IPS-11a (cell line): ENCODE results near the gene TSR1.

Experiments used
- H3K4me3 ChIP-seq: one replicate; pipeline ENCODE4 v1.5.1; 2013; ENCODE audit warnings: low read depth, low read length, control low read depth

TSR1 gene

DNA sequence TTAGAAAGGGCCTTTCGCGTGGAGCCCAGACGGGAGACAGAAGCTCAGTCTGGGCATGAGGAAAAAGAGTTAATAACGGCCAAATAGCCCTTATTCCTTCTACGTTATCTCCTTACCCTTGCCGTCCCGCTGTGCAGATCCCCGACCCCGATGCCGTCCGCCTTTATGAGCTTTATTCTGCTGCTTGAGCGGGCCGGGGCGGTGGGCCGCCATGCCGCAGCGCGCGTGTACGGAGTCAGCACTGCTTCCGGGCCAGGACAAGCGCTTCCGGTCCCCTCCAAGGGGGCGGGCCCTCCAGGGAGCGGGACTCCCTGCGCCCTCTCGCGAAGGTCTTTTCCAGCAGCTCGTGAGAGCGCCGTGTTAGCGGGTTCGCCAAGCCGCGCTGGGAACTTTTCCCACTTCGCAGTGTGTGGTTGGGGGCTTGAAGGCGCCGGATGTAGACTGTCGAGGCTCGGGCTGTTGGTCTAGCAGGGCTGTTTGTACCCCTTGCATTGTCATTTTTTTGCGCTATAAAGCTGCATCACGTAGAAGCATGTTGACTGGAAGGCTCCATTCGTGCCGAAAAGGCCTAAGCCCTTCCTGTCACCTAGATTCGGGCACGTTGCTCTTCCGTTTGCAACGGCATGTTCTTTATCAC is at the start of gene TSR1:
TSS of gene TSR1 (minus strand) at position 243 of the 637 bp plus-strand sequence. CDS start at position 213, 30 bp downstream.
- H3K4me3 ChIP-seq = peak within 1 kb of the TSS; percentile 99

DNA sequence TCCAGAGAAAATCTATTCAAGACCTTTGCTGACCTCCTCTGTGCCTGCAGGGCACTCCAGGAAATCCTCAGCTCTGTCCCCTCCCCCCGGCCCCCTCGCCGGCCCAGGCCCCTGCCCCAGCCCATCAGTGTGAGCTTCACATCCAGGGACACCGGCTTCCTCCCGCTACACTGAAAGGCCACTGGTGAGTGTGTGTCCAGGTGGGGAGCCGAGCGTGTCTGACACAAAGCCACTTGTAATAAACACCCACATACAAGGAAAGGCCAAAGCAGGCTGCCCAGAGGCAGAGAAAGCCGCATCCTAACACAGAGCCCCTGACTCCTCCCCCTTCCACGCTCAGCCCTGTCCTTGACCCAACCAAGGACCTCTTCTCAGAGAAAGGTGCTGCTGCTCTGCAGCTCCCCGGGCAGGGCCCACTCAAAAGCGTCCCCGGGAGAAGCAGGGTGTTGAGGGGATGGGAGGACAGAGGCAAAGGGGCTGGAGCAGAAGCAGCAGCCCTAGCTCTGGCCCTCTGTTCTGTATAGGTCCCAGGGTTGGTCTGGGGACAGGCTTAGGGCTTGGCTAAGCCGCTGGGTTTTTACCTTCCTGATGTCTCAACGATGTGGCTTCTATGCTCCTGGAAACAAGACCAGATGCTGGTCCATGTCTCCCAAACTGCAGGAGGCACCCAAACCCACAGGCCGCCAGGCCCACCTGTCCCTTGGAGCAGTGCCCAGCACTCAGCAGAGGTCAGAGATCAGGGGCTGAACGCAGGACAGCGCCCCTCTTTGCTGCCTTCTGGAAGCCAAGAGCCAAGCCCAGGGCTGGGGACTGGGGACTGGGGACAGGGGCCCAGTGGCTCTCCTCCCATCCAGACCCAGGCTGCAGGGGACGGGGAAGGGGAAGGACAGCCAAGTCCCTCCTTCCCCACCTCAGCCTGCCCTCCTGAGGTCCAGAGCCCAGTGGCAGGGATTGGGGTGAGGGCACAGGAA is 49.3 kb upstream of the TSR1 start:
- no peak overlapping the region for H3K4me3 ChIP-seq

DNA sequence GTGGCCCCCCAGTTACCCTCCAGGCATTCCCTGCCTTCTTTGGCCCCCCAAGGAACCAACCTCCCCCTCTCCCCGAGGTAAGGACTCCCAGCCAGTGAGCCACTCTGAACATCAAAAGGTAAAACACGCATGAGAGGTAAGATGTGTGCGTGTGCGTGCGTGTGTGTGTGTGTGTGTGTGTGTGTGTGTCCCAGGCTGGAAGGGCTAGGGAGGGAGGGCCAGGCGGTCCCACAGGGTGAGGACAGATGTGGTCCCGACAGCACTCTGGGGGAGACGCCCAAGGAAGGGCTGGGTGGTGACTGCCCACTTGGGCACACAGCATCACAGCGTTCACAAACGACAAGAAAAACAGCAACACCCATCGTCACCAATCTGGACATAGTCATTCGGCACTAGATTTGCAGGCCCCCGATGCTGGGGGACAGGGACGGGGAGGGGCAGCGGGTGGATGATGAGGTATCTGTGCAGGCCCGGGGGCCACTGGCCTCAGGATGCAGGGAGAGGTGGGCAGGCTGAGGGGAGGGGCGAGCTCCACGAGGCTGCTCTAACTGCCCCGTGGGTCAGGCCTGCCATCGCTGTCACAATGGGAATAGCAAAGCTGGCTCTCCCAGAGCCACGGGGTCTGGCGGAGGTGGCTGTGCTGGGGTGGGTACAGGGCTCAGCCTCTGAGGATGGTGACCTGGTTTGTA is 48.3 kb upstream of the TSR1 start:
- no peak overlapping the region for H3K4me3 ChIP-seq

DNA sequence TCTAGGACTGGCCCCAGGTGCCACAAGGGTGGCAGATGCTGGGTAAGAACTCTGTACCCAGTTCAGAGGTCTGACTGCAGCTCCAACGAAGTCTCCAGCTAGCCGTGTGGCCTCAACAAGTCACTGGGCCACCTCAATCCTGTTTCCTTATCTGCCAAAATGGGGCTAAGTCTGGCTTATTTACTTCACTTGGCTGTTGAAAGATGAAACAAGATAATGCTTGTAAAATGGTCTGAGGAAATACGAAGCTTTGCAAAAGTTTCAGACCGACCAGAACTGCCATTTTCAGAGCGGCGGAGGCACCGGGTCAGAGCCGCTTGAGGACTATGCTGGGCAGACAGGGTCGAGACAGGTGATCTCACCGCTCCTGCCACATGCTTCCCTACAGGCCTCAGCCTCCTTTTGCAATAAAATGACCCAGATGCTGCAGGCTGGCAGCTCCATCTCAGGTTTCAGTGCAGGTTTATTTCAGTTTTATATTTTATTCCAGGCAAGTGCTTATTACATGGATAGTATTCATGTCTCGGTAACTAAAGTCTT is 47.4 kb upstream of the TSR1 start:
- H3K4me3 ChIP-seq = no peak overlapping the region

DNA sequence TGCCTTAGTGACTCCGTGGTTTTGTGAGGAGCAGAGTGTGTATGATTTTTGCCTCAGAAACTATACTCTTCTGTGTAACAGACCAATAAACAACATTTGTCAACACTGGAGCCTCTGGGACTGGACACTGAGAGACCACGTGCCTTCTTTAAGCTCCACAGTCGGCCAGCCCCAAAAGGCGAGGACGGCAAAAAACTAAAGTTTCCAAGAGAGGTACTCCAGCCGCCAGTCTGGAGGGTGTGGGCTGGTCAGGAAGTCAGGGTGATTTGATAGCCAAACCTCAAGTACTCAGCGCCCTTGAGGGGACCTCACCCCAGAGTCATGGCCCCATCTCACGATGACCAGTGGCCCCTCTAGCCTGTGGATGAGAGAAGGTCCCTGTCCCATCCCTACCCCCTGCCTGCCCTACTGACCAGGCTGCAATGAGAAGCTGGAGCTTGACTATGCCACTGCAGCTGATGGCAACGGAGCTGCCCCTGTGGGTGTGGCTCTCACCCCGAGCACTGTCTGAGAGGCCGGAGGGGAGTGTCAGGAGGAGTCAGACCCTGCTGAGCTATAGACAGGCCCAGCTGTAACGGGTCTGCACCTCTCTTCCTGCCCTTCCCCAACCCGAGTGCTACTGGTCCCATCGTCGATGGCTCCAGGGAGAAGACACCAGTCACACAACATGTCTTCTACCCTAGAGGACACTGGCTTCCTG is 44.8 kb upstream of the TSR1 start:
- H3K4me3 ChIP-seq = no peak overlapping the region

DNA sequence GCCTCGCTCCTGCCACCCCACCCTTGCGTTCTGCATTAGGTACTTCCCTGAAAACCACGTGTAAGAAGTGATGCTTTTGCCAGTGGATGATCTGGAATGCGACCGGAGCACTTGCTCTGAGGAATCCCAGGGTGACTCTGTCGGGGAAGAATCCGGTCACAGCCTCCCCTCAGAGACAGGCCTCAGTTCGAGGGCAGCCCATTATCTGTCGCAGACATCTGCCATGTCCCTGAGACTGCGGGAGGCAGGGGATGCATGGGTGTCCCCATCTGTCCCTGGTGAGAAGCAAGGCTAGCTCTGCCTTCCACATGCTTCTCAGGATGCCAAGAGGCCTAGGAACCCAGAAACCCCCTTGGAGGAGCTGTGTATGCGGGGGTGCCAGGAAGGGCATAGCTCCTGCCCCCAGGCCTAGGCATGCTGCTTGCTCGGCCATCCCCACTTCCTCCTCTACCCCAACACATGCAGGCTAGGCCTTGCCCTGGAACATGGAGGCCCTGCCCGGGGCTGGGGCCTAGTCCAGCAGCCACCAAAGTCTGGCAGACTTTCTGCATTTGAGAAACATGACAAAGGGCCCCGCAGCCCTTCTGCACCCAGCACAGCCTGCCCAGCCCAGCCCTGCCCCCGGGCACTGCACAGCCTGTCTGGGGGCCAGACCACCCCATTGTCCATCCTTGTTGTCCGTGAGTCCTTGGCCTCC is 44.1 kb upstream of the TSR1 start:
- no peak overlapping the region for H3K4me3 ChIP-seq

DNA sequence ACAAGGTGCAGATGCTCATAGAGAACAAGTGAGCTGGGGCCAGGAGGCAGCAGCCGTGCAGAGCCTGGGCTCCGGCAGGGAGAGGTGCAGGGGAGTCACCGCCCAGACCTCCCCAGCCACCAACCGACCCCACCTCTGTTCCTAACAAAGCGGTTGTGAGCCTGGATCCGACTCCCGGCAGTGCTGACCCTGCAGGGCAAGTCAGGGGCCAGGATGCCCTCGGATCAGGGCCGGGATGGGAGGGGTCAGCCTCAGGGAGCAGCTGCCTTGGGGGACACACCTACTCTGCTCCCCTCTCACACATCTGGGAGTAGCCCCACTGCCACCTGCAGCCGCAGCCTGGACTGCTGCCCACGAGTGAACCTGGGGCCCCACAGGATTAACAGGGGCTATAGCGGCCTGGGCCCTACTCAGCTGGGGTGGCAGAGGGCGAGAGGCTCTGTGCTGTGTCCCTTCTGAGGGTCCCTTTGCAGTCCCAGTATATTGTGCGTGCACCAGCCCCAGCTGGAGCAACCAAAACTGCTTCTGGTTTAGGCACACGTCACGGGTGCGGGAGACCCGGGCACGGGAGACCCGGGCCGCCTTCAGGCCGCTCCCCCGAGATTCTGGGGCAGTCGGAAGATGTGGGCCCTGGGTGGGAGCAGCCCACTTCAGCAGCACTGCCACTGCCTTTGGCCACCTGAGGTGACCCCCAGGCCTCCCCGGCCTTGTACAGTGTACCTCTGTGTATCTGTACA is 43.4 kb upstream of the TSR1 start:
- no peak overlapping the region for H3K4me3 ChIP-seq

DNA sequence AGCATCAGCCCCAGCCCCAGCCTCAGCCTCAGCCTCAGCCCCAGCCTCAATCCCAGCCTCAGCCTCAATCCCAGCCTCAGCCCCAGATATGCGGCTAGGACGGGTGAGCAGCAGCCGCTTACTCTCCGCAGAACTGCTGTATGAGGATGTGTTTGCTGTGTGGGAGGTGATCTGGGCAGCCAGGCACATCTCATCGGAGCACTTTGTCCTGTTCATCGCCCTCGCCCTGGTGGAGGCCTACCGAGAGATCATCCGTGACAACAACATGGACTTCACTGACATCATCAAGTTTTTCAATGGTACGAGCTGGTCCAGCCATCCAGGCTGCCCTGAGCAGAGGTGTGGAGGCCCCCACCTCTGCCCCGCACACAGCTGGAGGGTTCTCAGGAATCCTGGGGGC is 42.6 kb upstream of the TSR1 start:
- no peak overlapping the region for H3K4me3 ChIP-seq

DNA sequence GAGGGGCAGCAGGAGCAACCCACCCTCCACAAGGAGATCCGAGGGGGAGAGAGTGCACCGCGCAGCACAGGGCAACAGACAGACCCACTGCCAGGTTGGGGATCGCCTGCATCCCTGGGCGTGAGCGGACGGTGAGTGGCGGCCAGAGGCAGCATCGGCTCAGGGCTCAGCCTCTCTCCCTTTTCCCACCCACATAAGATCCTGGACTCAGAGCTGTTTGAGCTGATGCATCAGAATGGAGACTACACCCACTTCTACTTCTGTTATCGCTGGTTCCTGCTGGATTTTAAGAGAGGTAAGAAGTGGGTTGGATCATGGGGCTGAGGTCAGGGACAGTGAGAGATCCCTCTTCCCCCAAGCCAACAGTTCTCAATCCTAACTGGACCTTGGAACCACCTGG is 41.4 kb upstream of the TSR1 start:
- no peak overlapping the region for H3K4me3 ChIP-seq

DNA sequence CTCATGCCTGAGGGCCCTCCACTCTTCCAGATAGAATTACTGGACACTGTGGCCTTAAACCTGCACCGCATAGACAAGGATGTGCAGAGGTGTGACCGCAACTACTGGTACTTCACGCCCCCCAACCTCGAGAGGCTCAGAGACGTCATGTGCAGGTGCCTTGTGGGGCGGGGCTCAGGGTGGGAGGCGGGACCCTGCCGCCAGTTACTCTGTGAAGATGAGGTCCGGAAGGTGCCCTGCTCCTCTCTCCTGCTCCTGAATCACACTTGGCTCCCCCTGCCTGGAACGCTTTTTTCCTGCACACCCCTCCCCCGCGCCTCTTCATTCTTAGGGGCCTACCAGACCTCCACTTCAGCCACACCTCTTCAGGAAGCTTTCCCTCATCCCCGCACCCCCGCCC is 39.9 kb upstream of the TSR1 start:
- no peak overlapping the region for H3K4me3 ChIP-seq

DNA sequence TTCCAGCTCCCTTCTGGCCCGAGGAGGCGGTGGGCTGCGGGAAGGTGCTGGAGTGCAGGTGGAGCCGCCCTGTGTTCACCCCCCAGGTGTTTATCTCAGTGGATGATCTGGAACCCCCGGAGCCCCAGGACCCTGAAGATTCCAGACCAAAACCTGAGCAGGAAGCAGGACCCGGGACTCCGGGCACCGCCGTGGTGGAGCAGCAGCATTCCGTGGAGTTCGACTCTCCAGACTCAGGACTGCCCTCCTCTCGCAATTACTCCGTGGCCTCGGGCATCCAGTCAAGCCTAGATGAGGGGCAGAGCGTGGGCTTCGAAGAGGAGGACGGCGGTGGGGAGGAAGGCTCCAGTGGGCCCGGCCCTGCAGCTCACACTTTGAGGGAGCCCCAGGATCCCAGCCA is 39.1 kb upstream of the TSR1 start:
- H3K4me3 ChIP-seq = no peak overlapping the region

DNA sequence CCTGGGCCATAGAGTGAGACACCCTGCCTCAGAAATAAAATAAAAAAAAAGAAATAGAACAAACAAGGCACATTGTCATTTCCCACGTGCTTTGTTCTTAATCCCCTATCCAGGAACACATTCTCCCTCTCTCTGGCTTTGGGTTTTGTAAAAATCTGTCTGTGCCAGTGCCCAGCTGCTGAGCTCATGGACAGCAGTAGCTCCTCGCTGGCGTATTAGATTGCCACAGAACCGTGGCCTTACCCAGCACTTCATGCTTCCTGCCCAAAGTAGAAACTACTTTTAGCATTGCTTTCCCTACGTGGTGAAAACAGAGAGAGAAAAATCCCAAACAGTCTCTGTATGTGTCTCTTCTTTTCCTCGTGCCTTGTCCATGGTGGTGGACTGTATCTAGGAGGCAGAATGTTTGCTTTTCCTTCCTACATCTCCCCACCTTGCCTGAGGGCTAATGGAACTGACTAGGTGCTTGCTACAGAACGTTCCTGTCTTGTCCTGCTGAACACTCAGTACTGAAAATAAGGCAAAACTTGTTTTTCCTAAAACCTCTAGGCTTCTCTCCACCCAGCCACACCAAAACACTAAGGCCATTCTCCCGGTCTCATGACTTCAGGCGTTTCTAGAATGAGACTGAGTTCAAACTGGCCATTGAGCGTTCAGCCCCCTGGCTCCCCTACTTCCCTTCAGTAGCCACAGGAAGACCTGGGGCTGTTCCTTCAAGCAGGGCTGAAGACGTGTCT is 38.5 kb upstream of the TSR1 start:
- no peak overlapping the region for H3K4me3 ChIP-seq

DNA sequence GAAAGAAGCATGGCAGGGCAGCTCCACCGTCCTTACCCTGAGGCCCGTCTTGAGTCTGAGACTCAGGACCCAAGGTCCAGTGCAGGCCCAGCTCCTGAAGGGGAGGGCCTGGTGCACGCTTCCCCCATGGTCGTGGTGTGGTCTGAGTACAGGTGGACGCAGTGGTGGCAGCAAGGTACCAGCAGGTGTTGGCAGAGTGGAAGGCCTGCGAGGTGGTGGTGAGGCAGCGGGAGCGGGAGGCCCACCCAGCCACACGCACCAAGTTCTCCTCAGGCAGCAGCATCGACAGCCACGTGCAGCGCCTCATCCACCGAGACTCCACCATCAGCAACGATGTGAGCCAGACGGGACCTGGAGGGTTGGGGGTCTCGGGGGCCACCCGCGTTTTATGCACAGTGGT is 36.9 kb upstream of the TSR1 start:
- no peak overlapping the region for H3K4me3 ChIP-seq

DNA sequence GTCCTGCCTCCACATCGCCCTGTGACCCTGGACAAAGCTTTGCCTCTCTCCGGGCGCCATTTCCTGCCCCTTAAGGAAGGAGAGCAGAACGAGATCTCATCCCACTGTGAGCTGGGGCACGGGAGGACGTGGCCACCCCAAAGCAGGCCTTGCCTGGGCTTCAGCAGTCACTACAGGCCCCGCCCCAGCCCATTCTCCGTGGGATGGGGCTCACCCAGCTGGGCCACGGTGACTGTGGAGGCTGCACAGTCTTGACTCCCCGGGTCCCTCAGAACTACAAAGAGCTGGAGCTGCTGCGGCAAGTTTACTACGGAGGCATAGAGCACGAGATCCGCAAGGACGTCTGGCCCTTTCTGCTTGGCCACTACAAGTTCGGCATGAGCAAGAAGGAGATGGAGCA is 36.4 kb upstream of the TSR1 start:
- no peak overlapping the region for H3K4me3 ChIP-seq

DNA sequence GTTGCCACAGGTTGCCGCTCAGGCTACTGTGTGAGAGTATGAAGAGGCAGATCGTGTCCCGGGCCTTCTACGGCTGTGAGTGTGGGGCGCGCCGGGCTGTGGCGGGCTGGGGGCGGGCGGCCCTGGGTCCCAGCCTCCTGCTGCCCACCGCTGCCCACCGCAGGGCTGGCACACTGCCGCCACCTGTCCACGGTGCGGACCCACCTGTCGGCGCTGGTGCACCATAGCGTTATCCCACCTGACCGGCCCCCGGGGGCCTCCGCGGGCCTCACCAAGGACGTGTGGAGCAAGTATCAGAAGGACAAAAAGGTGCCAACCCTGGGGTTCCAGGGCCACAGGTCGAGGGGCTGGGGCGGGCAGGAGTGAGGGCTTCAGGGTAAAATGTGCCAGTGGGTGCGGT is 35.9 kb upstream of the TSR1 start:
- no peak overlapping the region for H3K4me3 ChIP-seq

DNA sequence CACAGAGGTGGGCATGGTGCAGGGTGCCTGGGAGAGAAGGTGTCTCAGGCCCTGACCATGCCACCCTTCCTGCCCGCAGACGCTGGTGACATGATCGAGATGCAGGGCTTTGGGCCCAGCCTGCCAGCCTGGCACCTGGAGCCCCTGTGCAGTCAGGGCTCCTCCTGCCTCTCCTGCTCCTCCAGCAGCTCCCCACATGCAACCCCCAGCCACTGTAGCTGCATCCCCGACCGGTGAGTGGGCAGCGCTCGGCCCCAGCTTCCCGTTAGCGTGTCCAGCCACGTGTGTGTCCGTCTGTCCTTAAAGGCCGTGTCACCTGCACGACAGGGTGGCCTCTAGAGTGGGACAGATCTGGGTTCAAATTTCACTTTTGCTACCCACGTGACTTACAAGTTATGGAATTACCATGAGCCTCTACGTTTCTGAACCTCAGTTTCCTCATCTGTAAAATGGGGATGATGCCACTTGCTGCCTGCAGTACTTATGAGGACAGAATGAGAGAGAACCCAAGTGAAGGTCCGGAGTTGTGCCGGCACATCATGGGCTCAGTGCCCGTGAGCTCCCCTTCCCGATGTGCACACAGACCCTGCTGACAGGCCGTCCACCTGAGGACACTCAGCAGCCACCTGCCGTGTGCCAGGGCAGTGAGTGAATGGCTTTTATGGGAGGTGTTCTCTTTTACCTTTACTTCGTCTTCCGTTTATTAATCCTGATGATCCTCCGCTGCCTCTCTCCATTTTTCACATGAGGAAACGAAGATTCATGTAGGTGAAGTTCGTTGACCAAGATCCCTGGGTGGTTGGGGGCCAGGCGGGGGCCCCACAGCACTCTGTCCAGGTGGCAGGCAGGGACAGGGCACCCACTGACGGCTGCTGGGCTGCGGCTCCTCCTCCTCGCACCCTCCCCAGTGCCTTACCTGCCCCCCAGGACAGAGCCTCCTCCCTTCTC is 35.2 kb upstream of the TSR1 start:
- no peak overlapping the region for H3K4me3 ChIP-seq

DNA sequence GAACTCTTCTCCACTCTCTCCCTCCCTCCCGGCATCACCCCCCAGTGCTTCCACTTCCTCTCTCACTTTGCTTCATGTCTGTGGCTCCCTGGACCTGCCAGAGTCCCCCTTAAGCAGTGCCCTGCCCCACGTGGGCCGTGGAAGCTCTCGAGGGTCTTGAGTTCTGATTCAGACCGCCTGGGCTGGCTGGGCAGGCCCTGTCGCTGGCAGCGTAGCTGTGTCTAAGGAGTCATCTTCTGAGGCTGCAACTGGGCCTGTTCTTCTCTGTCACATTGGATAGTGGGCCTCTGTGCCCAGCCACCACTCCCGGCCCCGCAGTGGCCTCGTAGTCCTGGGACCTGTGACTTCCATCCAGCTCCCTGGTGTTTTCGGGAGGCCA is 33.9 kb upstream of the TSR1 start:
- H3K4me3 ChIP-seq = no peak overlapping the region
